ENCODE measurements around the gene FBXO22.
"Not testable (repeated sequence)": the region's sequence is repeated elsewhere in the genome, so short reads cannot be mapped to it uniquely, and the experiment has no call there.

GRCh38 chr15:75871589-75871988 lies 32.1 kb upstream of the FBXO22 start:
- TF ChIP-seq CTCF, POLR2A (IDR thresholded peaks at IDR 0.05): not testable (repeated sequence)

All from upper lobe of left lung (tissue), 4 donors.